Measurements from ENCODE around the gene CMSS1. TPM values are rescaled to one million over a fixed set of nuclear protein-coding genes. Genes with fewer than 3 reads are reported as not detected.

CMSS1 gene
- total RNA-seq, 2 donors from 2014 or later = 88.5 to 101 TPM

DNA sequence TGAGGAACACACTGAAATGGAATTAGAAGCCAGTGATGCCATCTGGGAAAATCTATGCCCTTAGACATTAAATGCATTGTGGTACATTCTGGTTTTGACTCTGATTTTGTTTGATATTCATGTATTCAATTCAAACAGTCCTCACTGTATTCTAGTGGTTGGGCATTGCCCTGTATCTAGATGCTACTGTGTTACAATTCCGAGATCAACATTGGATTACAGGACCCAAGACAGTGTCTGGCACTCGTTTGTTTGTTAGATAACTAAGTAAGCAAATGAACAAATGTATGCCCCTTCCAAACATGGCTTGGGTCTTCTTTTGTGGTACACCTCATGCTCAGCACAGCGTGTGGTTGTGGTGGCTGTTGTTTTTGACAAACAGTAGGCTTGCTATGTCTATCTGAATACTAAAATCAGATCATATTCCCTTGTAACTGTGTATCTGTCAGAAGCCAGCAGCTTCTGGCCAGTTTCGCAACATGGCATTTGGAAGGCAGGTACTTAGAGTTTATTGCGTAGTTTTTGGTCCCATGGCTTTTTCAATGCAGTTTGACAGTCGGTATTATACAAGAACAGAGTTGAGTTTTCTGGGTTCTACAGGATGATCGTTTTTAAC lies 290.9 kb downstream of the CMSS1 start:
- peaks cover 0 to 2% of the 10 kb centered on the region in 2 donors for H3K9me3 Mint-ChIP-seq
- H3K4me1 Mint-ChIP-seq (ENCODE audit: low read depth) = peaks cover 34% of the 10 kb centered on the region
- ATAC-seq (replicated peaks in 1 of 2) (no peak), DNase-seq (no peak)
- peaks cover 4 to 9% of the 10 kb centered on the region in 2 donors for H3K36me3 Mint-ChIP-seq (ENCODE audit: insufficient read depth in 2 of 2)
- no peaks in the 10 kb centered on the region for H3K27me3 Mint-ChIP-seq (ENCODE audit: low read depth)
- no peak overlapping the region for H3K4me3 Mint-ChIP-seq
- no peak overlapping the region for H3K27ac Mint-ChIP-seq

GRCh38 chr3:100110162-100110561 lies 292.5 kb downstream of the CMSS1 start:
- H3K4me3 Mint-ChIP-seq = no peak overlapping the region
- H3K27ac Mint-ChIP-seq = peak overlapping the region; percentile 60
- no peak for ATAC-seq (replicated peaks in 1 of 2)
- H3K27me3 Mint-ChIP-seq (ENCODE audit: low read depth) = no peaks in the 10 kb centered on the region
- H3K36me3 Mint-ChIP-seq (ENCODE audit: insufficient read depth in 2 of 2) = peaks cover 4 to 5% of the 10 kb centered on the region in 2 donors
- no peak for DNase-seq
- peaks cover 0 to 2% of the 10 kb centered on the region in 2 donors for H3K9me3 Mint-ChIP-seq
- H3K4me1 Mint-ChIP-seq (ENCODE audit: low read depth) = peaks cover 18% of the 10 kb centered on the region

- ATAC-seq (replicated peaks in 1 of 2) (no peak), DNase-seq (no peak)
- Mint-ChIP-seq H3K27me3 (ENCODE audit: low read depth) (no peaks in the 10 kb centered on the region), H3K4me1 (ENCODE audit: low read depth) (peaks cover 2% of the 10 kb centered on the region), H3K9me3 (no peaks in the 10 kb centered on the region), H3K4me3 (no peak overlapping the region), H3K27ac (no peak overlapping the region), H3K36me3 (ENCODE audit: insufficient read depth in 2 of 2) (peaks cover 1 to 3% of the 10 kb centered on the region in 2 donors)
Measured at GRCh38 chr3:100111728-100112127, 294.1 kb downstream of the CMSS1 start.

DNA sequence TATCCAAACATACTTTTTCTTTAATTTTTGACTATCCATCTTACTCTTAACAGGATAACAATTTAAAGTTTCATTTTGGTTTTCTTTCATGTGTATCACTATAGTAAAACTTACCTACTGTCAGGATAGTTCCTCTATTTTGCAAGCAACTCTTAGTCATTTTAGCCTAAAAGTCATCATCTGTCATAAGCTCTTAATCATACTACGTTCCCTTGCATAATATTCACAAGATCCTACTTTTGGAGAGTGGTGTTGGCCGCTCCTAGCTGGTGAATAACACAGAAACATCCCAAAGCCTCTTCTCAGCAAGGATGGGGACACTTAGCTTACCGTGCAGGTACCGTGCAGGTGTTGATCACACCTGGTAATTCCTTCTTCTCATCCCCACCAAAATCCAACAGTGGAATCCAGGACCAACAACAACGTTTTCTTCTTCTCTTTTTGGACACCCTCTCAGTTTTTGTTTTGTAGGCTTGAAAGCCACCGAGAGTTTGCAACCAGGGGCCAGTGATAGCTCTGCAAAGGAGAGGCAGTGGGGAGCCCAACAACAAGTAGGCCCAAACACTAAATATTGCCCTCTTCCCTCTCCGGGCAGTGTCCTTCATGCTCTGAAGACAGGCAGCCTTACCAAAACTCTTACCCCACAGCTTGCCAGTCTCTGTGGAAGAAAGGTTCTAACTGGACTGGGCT lies 296.2 kb downstream of the CMSS1 start:
- DNase-seq (no peak), ATAC-seq (replicated peaks in 1 of 2) (peak in 1 of 2 donors; percentile 32)
- Mint-ChIP-seq H3K27ac (peak overlapping the region; percentile 8), H3K4me3 (no peak overlapping the region), H3K27me3 (ENCODE audit: low read depth) (no peaks in the 10 kb centered on the region), H3K4me1 (ENCODE audit: low read depth) (no peaks in the 10 kb centered on the region), H3K9me3 (no peaks in the 10 kb centered on the region), H3K36me3 (ENCODE audit: insufficient read depth in 2 of 2) (peaks cover 1 to 3% of the 10 kb centered on the region in 2 donors)

DNA sequence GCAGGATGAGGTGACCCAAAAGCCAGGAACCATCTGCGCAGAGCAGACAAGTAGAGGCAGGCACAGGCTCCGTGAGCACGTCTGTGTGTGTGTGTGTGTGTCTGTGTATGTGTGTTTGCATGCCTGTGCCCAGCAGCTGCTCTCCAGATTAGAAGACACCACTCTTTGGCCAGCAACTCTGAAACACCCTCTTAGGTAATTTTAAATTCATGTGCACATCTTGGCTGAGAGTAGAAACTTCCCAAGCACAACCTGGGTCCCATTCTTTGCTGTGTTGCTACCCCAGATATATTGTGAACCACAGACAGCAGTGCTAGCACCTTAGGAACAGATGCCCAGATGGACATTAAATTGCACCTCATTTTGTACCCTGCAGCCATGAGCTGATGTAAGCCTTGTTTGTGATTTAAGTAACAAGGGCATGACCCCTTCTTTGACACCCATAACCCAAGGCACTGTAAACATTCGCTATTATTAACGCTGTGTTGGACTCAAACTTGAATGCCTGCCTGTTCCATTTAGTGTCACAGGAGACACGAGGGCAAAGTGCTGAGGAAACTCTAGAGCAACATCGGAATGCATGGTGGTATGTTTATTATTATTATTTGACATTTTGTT lies 296.9 kb downstream of the CMSS1 start, which contains the start of gene FILIP1L:
Gene FILIP1L, minus strand, starts transcription at position 89 of the 618 bp plus-strand sequence.
- Mint-ChIP-seq H3K27me3 (ENCODE audit: low read depth) (no peaks in the 10 kb centered on the region), H3K4me1 (ENCODE audit: low read depth) (no peaks in the 10 kb centered on the region), H3K4me3 (no peak within 1 kb of the TSS), H3K36me3 (ENCODE audit: insufficient read depth in 2 of 2) (peaks cover 1 to 3% of the 10 kb centered on the region in 2 donors), H3K27ac (peak within 1 kb of the TSS; percentile 8), H3K9me3 (no peaks in the 10 kb centered on the region)
- DNase-seq (no peak), ATAC-seq (replicated peaks in 1 of 2) (no peak)

- Mint-ChIP-seq H3K36me3 (ENCODE audit: insufficient read depth in 2 of 2) (peaks cover 0 to 4% of the 10 kb centered on the region in 2 donors), H3K4me1 (ENCODE audit: low read depth) (no peaks in the 10 kb centered on the region), H3K4me3 (no peak overlapping the region), H3K9me3 (no peaks in the 10 kb centered on the region), H3K27ac (no peak overlapping the region), H3K27me3 (ENCODE audit: low read depth) (no peaks in the 10 kb centered on the region)
- DNase-seq = no peak
- ATAC-seq (replicated peaks in 1 of 2) = no peak
Measured at GRCh38 chr3:100117093-100117492, 299.4 kb downstream of the CMSS1 start.

GRCh38 chr3:100120012-100120411 lies 302.4 kb downstream of the CMSS1 start:
- Mint-ChIP-seq H3K4me3 (no peak overlapping the region), H3K4me1 (ENCODE audit: low read depth) (no peaks in the 10 kb centered on the region), H3K27me3 (ENCODE audit: low read depth) (no peaks in the 10 kb centered on the region), H3K27ac (no peak overlapping the region), H3K9me3 (no peaks in the 10 kb centered on the region), H3K36me3 (ENCODE audit: insufficient read depth in 2 of 2) (peaks cover 0 to 4% of the 10 kb centered on the region in 2 donors)
- no peak for ATAC-seq (replicated peaks in 1 of 2)
- no peak for DNase-seq

DNA sequence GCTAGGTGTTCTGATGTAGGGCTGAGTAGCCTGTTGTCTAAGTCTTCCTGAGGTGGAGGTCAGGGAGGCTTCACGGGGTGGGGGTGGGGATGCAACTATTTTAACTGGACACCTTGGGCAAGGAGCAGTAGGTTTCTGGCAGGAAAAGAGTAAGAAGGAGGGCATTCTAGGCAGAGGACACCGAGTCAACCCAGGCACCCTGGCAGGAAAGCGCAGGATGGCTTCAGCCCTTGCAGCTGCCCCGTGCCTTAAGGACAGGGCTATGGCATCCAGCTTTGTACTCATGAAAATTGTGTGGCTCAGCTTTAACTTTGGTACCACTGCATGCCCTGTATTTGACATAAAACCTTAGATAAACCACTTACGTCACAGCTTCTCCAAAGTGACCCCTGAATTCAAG lies 303.0 kb downstream of the CMSS1 start:
- H3K4me1 Mint-ChIP-seq (ENCODE audit: low read depth) = no peaks in the 10 kb centered on the region
- no peak overlapping the region for H3K4me3 Mint-ChIP-seq
- no peak for DNase-seq
- H3K36me3 Mint-ChIP-seq (ENCODE audit: insufficient read depth in 2 of 2) = peaks cover 0 to 4% of the 10 kb centered on the region in 2 donors
- no peak overlapping the region for H3K27ac Mint-ChIP-seq
- H3K27me3 Mint-ChIP-seq (ENCODE audit: low read depth) = no peaks in the 10 kb centered on the region
- H3K9me3 Mint-ChIP-seq = no peaks in the 10 kb centered on the region
- ATAC-seq (replicated peaks in 1 of 2) = no peak

DNA sequence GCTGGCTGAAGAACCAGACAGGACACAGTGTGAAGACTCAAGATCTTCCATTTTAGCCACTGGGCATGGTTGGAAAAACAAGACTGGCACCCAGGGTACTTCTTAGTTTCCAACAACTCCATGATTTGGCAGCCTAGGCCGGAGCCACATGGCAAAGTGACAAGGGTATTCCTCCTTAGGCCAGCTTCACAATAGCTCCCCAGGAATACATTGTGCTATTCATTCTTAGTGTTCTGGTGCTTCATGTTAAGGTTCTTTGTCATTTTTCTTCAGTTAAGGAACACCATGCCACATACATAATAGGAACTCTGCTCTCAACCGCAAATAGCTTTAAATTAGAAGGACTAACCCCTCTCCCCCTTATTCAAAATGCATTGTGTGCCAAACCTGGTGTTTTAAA lies 304.7 kb downstream of the CMSS1 start:
- Mint-ChIP-seq H3K4me3 (no peak overlapping the region), H3K27ac (no peak overlapping the region), H3K4me1 (ENCODE audit: low read depth) (no peaks in the 10 kb centered on the region), H3K36me3 (ENCODE audit: insufficient read depth in 2 of 2) (peaks cover 0 to 3% of the 10 kb centered on the region in 2 donors), H3K27me3 (ENCODE audit: low read depth) (no peaks in the 10 kb centered on the region), H3K9me3 (no peaks in the 10 kb centered on the region)
- DNase-seq = no peak
- no peak for ATAC-seq (replicated peaks in 1 of 2)

GRCh38 chr3:100123112-100123511 lies 305.4 kb downstream of the CMSS1 start:
- H3K9me3 Mint-ChIP-seq = no peaks in the 10 kb centered on the region

DNA sequence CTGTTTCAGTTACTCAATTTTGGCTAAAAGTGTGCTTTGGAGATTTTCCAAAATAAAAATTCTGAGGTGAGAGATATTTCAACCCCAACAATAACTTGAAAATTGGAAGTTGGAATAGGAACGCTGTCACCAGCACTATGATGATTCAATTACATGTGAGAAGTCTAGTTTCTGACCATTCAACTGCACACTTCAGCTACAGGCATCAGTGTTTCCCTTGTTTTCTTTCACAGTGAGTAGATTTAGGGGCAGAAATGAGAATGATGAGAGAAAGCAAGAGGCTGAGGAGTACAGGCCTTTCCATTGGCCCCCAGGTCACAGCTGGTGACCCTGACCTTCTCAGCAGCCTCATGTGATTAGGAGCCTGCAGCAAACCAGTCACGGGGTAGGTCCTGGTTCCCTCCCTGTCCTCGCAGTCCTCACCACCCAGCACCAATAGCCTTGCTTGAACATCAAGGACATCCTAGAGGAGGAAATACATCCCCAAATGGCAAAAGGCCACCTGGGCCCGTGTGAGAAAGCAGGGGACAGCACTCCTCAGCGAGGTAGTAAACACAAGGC lies 306.6 kb downstream of the CMSS1 start:
- Mint-ChIP-seq H3K27ac (no peak overlapping the region), H3K36me3 (ENCODE audit: insufficient read depth in 2 of 2) (peaks cover 0 to 3% of the 10 kb centered on the region in 2 donors), H3K27me3 (ENCODE audit: low read depth) (no peaks in the 10 kb centered on the region), H3K4me3 (no peak overlapping the region), H3K4me1 (ENCODE audit: low read depth) (no peaks in the 10 kb centered on the region), H3K9me3 (no peaks in the 10 kb centered on the region)
- ATAC-seq (replicated peaks in 1 of 2) = peak; percentile 40 to 73
- DNase-seq = peak in 1 of 2 donors; percentile 3

More at GRCh38 chr3:100123112-100123511, 305.4 kb downstream of the CMSS1 start:
- ATAC-seq (replicated peaks in 1 of 2) (no peak), DNase-seq (no peak)
- H3K27me3 Mint-ChIP-seq (ENCODE audit: low read depth) = no peaks in the 10 kb centered on the region
- H3K4me3 Mint-ChIP-seq = no peak overlapping the region
- H3K4me1 Mint-ChIP-seq (ENCODE audit: low read depth) = no peaks in the 10 kb centered on the region
- peaks cover 0 to 3% of the 10 kb centered on the region in 2 donors for H3K36me3 Mint-ChIP-seq (ENCODE audit: insufficient read depth in 2 of 2)
- no peak overlapping the region for H3K27ac Mint-ChIP-seq

DNA sequence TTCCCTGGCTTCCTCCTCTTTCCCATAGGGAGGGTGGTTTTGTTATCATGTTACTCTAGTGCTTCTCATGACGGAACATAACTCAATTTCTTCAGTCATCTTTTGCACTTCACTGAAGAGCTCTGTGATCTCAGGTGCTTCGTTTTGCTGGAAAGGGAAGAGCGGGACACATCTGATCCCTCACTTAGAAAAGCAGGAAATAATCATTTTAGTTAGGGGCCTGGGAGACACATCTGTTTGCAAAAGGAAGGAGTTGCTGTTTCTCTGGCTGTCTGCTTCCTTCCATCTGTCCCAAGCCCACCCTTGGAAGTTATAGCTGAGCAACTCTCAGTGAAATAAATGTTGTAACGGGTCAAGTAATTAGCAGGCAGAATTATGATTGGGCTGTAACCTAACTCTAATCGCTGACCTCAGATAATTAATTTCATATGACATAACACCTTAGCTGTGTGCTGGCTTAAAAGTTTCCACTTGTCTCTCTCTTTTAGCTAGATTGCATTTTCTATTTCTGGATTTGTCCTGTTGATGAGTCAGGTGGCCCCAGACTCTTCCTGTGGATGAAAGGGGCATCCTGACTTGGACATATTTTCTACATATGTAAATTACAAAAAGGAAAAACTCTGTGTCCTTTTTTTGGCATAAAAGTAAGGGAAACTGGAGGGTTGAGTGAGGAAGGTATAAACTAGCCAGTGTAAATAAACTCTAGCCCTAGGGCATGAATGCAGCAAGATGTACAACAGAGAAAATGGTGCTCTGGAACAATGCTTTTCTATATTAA lies 307.7 kb downstream of the CMSS1 start:
- ATAC-seq (replicated peaks in 1 of 2) (no peak), DNase-seq (no peak)
- no peaks in the 10 kb centered on the region for H3K9me3 Mint-ChIP-seq
- no peaks in the 10 kb centered on the region for H3K27me3 Mint-ChIP-seq (ENCODE audit: low read depth)
- H3K4me3 Mint-ChIP-seq = no peak overlapping the region
- H3K36me3 Mint-ChIP-seq (ENCODE audit: insufficient read depth in 2 of 2) = peaks cover 0 to 3% of the 10 kb centered on the region in 2 donors
- H3K4me1 Mint-ChIP-seq (ENCODE audit: low read depth) = no peaks in the 10 kb centered on the region
- no peak overlapping the region for H3K27ac Mint-ChIP-seq
